NCI-H226 (cell line): ENCODE results near the gene CRYBG3.

ENCODE experiments used
- DNase-seq: peaks from one replicate; pipeline ENCODE4 v3.0.0-alpha.2; 2015

Gene CRYBG3

DNA sequence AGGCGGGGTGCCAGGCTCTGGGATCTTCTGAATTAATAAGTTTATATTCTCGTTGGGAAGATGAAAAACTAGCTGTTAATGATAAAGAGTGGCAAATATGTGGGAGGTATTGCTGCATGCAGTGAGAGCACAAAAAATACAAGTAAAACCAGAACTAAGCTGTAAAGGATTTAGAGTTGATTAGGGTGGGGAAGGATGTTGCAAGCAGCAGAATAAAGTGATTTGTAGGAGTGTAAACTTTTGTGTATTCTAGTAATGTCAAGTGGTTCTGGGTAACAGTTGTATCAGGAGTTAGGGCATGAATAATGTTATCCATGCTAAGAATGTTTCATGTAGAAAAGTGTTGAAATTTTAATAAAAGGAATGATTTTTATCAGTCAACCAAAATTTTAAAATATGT lies 18.1 kb downstream of the CRYBG3 start:
- no peak for DNase-seq

DNA sequence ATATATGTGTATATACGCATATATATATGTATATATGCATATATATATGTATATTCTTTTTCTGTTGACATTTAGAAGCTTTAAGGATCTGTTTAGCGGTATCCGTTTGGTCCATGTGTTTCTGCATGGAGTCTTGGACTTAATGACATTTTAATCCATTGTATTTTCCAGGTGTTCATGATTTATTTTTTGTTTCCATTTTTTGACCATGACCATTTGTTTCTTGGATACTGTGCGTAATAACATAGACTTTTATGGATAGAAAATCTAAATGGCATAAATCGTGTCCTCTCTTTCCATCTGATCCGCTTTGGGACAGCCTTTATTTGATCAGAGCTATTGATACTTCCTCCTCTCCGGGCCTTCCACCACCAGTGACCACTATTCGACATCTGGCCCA lies 19.5 kb downstream of the CRYBG3 start:
- DNase-seq = no peak

DNA sequence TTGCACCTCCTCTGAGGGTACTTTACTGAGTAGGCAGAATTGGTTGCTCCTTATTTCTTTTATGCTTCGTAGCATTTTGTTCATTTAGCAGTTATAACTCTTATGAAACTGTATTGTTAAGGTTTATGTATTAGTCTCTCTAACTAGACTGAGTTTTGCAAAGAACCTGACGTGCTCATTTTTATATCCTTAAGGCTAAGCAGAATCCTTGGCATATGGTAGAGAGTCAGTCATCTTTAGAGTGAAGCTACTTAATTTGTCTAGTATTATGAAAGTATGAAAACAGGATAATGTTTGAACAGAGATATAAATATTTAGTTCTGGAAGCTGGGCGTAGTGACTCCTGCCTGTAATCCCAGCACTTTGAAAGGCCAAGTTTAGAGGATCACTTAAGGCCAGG lies 20.1 kb downstream of the CRYBG3 start:
- DNase-seq = no peak

DNA sequence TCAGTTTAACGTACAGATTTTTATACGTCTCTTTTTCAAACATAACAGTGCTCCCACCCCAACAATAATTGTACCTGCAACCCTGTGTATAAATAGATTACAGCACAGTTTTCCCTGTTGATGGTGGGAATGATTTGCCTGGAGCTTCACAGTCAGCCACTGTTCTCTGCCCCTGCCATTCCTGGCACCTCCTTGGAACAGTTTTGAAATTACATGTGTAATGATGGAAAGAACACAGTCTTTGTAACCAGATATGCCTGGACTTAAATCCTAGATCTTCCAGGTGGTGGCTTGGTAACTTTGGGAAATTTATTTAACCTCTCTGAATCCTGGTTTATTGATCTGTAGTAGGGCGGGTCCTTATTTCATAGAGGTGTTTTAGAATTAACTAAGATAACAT lies 27.0 kb downstream of the CRYBG3 start:
- no peak for DNase-seq

DNA sequence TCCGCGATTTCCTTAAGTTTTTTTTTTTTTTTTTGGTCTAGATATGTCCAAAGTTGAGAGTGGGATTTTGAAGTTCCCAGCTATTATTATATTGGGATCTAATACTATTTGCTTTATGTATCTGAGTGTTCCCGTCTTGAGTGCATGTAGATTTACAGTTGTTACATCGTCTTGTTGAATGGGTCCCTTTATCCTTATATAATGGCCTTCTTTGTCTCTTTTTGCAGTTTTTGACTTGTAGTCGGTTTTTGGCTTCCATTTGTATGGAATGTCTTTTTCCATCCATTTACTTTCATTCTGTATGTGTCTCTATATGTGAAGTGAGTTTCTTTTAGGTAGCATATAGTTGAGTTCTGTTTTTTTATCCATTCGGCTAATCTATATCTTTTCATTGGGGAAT lies 35.6 kb downstream of the CRYBG3 start:
- DNase-seq = no peak

DNA sequence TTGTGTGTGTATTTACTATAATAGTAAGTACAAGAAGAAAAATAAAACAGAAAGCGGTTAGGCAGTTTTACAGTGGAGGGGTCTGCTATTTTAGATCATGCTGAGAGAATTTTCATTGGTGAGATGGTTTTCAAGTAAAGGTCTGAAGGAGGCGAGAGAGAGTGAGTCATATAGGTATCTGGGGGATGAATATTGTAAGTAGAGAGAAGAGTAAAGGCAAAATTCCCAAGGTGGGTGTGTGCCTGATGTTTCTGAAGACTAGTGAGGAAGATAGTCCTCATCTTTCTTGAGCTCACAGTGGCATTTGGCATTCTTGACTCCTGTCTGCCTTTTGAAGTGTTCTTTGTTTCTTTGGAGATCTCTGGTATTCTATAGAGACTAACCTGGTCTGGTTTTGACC lies 38.6 kb downstream of the CRYBG3 start:
- DNase-seq = no peak

DNA sequence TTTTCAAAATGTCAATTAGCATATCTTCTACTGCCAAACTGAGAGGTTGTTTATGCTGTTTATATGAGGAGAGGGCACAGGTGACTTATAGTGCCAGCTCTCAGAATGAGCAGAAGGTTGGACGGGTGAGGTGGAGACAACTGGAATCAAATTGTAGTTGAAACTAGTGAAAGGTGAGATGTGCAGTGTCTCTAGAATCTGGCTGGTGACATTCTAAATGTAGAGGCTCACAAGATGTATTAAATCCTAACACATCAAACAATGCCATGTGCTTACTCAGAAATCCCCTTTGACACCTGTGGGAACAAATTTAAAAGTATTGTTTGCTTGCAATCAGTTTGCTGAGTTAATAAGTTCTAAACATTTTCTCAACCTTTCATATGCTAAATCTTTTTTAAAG lies 40.8 kb downstream of the CRYBG3 start:
- no peak for DNase-seq

DNA sequence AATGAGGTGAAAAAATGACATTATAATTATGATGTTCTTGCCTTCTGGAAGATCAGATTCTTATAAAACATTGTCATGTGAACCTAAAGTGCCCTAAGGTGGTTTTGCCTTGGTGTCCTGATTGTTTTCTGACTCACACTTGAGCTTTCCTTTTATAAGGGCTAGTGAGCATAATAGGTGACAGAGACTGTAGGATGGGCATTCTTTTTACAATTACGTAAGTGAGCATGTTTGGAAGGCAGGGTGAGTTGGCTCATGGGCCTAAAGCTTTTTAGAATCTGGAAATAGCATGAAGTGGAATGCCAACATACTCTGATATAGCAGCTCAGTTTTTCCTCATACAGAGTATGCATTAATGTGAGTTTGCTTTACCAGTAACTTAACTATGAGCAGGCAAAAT lies 41.2 kb downstream of the CRYBG3 start:
- no peak for DNase-seq

DNA sequence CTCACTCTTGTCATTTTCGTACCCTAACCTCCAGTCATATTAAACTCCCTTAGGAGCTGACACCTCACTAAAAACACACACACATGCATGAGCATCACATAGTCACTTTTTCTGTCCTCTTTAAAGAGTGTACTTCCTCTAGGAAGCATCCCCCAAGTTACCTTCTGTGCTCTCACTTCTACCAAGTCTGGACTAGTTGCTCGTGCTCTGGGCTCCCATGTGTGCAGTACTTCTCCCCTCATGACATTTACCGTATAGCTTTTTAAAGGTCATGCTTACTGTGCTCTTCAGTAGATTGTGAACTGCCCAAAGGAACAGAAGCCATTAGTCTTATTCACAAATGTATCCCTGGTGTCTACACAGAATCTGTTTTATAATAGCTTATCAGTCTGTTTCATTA lies 42.0 kb downstream of the CRYBG3 start:
- DNase-seq = no peak

DNA sequence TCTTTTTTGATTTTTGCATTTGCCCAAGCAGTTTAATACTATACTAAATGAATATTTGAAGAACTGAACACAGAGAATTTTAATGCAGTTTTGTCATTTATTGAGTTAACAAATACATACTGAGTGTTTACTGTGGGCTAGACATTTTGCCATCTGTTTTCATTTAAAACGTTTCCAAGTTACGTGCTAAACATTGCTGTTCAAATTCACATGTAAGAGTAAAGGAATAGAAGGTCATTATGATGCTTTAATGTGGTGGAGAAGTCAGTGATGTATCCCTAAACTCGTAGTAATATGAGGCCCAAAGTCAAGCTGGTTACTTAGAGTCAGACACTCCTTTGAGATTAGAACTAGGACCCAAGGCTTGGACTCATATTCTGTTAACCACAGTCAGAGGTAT lies 49.4 kb downstream of the CRYBG3 start:
- no peak for DNase-seq

DNA sequence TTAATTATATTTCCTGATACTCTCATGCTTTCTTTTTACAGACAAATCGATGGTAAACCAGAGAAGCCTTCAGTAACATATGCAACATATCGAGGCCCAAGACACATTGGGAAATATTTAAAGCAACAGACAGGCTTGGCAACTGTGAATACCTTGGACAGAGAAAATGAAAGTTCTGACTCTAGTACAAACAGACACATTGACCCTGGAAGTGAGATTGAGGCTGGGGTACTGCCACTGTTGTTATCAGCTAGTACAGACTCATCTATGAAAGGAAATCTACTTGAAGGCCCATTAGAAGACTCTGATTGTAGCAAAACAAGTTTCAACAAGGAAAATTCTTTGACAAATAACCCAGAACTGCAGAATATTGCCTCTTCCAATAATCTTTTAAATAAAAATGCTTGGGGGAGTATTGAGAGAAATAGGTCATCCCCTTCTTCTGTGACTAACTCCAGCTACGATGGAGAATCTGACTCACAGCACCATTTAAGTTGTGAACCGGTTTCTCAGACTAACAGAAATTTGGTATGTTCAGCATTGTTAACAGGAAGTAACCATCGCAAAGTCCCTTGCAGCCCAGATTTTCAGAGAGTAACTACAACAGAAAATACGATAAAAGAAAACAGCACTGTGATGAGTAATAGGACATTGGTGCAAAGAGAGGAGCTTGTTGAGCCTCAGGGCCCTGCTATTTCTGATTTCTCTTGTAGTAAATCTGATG lies 50.2 kb downstream of the CRYBG3 start:
- peak; percentile 84 for DNase-seq

DNA sequence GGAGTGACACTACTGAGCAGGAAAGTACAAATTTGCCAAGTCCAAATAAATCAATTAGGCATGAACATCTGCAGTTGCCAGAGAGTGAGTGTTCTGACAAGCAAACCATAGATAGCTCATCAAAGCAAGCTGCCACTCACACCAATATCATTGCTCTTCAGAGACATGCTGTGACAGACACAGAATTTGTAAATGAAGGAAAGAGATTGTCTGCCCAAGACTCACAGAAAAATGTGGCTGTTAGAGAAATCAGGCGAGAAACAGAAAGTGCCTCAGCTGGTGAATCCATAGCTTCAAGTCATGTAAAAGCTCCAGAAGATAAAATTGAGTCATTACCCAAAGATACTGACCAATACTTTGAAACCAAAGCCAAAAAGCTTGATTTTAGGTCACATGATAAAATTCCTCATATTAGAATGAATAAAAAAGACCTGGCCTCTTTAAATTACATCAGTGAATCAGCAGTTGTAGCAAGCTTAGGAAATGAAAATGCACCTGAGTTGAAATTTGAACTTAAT lies 50.8 kb downstream of the CRYBG3 start:
- peak; percentile 9 for DNase-seq

DNA sequence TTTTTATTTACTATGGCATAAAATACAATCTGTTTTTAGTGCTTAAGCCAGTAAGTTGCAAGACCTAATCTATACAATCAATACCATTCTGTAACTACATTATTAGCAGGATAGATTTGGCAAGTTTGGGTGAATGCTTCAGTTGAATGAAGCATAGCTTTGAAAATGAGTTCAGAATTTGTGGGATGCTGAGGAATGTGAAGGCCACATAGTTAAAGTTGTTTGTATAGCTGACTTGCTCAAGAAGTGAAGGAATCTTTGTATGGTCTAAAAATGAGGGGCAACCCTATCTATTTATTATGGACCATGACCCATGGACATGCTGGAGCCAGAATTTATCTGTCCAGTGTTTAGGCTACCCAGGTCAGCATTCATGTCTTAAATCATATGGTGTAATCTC lies 58.5 kb downstream of the CRYBG3 start:
- DNase-seq = no peak

DNA sequence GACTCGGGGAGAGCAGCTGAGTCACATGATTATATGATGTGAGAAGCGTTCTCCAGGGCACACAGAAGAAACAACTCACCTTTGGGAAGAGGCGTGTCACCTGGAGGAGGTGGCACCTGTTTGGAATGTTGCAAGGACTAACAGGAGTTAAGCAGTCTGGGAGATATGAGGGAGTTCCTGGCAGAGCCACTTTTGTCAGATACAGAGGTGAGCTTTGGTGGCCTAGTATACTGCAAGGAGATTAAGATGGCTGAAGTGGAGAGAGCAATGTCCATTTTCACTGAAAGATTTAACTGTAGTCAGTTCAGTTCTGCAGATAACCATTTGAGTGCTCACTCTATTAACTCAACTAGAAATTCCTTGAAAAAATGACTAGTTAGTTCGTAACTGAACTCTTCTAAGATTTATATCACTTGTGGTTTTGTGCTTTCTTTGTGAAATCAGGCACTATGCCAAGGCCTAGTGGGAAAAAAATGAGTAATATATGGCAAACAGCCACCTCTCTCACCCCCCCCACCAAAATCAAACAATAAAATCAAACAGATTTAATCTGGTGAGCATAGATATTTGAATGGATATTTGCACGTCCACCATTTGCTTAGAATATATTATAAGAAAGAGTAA lies 61.3 kb downstream of the CRYBG3 start:
- DNase-seq = peak; percentile 44

DNA sequence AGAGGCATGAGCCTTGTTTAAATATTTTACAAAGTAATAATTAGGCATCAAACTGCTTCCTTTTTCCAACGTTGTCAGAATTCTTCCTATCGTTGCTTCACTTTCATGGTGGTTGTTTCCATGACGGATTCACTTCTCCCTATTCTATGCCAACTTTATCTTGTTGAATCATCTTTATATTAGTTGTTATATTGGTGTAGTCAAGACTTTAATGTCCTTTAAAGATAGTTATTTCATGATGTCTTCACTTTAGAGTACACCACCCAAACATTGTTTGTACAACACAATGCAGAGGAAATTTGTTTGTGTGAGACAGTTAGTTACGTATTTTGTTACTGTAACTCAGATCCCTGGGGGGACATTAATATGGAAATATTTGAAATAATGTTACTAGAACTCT lies 61.9 kb downstream of the CRYBG3 start:
- no peak for DNase-seq

DNA sequence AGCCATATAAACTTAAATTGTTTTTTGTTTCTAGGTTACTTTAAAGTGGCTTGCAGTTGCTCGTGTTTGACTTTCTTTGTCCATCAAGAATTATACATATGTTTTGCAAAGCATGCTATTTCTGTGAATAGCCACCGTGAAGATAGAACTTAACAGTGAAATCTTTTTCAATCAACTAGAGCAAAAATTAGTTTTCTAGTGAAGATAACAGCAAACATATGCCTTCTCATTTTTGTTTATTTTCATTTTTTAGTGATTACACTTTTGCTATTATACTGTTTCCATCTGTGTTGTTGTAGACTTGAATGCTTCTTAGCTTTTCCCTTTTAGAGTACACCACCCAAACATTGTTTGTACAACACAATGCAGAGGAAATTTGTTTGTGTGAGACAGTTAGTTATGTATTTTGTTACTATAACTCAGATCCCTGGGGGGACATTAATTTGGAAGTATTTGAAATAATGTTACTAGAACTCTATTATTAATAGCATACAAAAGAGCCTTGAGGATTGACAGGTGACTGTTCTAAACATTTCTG lies 62.8 kb downstream of the CRYBG3 start:
- DNase-seq = no peak

DNA sequence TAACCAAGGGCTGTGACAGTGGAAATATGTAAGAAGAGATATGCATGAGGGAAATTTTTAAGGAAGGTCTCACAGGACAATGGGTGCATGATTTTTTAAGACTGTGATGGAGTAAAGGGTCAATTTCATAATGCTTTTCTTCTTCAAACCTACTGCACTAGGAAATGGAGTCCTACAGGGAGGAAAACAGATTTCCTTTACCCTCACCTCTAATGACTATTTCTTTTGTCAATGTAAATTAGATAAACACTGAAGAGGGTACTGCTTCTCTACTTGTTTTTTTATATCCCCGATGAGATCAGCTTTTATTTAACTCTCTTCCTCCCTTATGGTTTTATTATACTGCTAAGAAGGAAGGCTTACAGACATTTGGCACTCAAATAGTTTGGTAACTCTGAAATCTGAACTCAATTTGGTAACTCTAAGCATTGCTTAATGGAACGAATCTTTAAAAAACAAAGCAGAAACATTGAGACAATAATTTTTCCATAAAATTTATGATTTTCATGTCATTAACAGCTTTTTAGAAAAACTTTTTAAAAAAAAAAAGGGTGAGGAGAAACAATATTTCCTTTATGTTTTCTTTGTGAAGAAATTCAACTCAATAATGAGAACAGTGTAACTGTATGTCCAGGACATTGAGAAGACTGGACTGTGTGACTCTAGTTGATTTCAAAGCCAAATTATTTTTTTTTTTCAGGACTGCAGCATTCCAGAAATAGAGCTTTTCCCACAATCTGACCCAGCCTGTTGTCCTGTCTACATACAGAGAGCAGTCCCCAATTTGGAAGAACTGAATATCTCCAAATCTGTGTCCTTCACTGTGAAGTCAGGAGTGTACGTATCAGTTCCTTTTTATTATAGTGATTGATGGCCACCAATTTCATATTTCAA lies 64.4 kb downstream of the CRYBG3 start:
- DNase-seq = no peak

DNA sequence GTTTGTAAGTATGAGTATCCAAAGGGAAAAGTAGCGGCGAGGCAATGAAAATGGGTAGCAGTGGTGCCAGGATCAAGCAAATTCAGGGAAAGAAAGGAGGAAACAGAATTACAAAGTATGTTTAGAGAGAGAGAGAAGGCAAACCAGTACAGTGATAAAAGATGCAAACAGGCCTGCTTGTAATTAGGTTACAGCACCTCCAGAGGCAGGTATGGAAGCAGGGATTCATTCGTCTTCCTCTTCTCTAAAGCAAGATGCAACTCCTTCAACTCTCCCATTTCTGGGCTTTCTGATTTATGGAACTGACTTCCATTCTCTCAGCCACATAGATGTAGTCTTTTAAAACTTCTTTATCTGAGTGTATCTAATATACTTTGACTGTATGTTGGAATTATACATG lies 68.0 kb downstream of the CRYBG3 start:
- no peak for DNase-seq

DNA sequence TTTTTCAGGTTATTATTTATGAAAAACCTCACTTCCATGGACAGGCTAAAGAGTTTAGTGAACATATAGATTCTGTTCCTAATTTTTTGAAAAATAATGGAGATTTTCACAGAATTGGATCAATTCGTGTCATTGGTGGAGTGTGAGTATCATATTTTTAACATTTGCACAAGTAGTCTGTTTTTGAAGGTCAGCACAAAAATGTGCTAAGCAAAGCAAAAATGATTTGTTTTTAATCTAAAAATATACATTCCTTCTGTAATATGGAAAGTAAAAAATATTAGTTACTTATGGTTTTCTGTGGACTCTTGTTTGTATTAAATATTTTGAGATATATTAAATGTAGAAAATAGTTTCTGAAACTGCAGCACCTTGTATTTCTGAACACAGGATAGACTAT lies 71.0 kb downstream of the CRYBG3 start:
- no peak for DNase-seq

DNA sequence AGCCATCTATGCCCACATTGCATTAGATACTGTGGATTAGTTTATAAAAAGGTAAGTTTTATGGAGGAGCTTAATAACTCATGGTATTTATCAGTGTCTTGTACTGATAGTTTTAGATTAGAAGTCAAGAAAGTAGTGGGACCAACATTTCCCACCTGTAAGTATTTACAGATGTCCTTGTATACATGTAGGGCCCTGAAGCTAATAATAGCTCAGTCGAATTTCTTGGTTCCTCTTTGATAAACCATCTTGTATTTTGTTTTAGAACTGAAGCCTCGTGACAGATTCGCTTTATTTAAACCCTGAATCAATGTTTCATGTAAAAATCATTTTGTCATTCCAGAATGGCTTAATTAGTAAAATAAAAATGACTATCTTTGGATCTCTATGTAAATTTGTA lies 73.4 kb downstream of the CRYBG3 start:
- DNase-seq = no peak

DNA sequence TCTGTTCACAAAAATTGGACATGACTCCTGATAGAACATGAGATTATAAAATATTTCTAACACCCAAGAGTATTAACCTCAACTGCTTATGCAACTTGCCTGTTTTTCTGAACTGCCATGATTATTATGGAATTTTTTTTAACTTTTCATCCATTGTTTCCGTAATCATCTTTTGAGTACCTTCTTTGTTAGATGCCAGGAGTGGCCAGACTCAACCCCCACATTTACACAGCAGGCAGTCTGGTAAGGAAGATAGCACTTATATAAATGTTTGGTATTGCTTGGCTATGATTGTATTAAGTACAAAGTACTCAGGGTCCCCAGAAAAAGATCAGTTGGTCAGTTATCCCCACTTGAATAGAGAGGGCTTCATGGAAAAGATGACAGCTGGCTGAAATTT lies 74.3 kb downstream of the CRYBG3 start:
- DNase-seq = no peak

DNA sequence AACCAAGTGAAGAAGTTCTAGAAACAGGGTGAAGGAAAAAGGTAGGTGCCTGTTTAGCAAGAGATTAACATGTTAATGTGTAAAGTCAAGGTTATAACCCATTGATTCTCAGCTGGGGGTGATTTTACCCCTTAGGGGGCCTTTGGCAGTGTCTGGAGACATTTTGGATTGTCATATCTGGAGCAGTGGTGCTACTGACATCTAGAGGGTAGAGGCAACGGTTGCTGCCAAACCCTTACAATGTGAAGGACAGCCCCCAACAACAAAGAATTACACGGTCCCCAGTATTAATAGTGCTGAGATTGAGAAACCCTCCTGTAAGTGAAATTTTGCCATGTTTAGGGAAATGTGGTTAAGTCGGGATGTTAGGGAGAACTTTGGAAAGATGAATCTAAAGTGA lies 74.7 kb downstream of the CRYBG3 start:
- DNase-seq = no peak

DNA sequence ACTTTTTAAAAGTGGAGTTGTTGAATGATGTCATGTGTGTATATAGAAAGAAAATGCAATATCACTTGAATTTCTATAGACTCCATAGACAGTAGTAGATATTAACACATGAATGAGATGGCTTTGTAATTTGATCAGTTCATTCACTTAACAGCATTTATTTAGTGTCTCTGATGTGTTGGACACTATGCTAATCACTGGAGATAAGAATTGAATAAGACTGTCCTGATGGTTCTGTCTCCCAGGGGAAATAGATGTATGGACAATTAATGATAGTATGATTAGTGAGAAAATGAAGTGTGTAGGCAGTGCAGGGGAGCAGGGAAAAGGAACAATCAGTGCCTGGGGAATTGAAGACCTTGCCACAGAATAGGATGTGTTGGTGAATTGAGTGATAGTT lies 77.5 kb downstream of the CRYBG3 start:
- no peak for DNase-seq
